Inflammatory macrophage treated with lipopolysaccharide for 1 hour (primary cell): ENCODE data around the gene APC.
"Not testable (repeated sequence)": the region's sequence is repeated elsewhere in the genome, so short reads cannot be mapped to it uniquely, and the experiment has no call there.

Experiments
- DNase-seq, 2 donors: peaks; one replicate each; pipeline ENCODE4 v3.0.0-alpha.2; 2020 to 2022

The APC gene

GRCh38 chr5:112860929-112861637 lies 123.4 kb downstream of the APC start, which contains the start of gene SRP19:
Gene SRP19 (plus strand): TSS chr5:112861287. CDS start chr5:112861377, 90 bp downstream.
- peak; percentile 97 for DNase-seq

- DNase-seq = no peak
Observed at GRCh38 chr5:112861638-112861985, 123.9 kb downstream of the APC start.

GRCh38 chr5:112862085-112862484 lies 124.4 kb downstream of the APC start:
- DNase-seq = no peak

- DNase-seq = no peak
Observed at GRCh38 chr5:112863549-112863948, 125.9 kb downstream of the APC start.

GRCh38 chr5:112865128-112865527 lies 127.4 kb downstream of the APC start:
- no peak for DNase-seq

GRCh38 chr5:112866739-112867138 lies 129.1 kb downstream of the APC start:
- no peak for DNase-seq

- no peak for DNase-seq
Observed at GRCh38 chr5:112867411-112867810, 129.7 kb downstream of the APC start.

GRCh38 chr5:112869948-112870347 lies 132.3 kb downstream of the APC start:
- no peak for DNase-seq

GRCh38 chr5:112870966-112871365 lies 133.3 kb downstream of the APC start:
- peak; percentile 70 to 78 for DNase-seq

- no peak for DNase-seq
Observed at GRCh38 chr5:112876362-112876761, 138.7 kb downstream of the APC start.

GRCh38 chr5:112878101-112878500 lies 140.4 kb downstream of the APC start:
- no peak for DNase-seq

- DNase-seq = no peak
Observed at GRCh38 chr5:112878760-112879159, 141.1 kb downstream of the APC start.

- no peak for DNase-seq
Observed at GRCh38 chr5:112880219-112880964, 142.7 kb downstream of the APC start.

GRCh38 chr5:112883192-112883591 lies 145.5 kb downstream of the APC start:
- DNase-seq = no peak

- no peak for DNase-seq
Observed at GRCh38 chr5:112885001-112885400, 147.3 kb downstream of the APC start.

GRCh38 chr5:112886975-112887374 lies 149.3 kb downstream of the APC start:
- no peak for DNase-seq

GRCh38 chr5:112892066-112892465 lies 154.4 kb downstream of the APC start:
- not testable (repeated sequence) for DNase-seq

- no peak for DNase-seq
Observed at GRCh38 chr5:112892776-112893175, 155.1 kb downstream of the APC start.

GRCh38 chr5:112895682-112896081 lies 158.0 kb downstream of the APC start:
- DNase-seq = no peak
